ENCODE results near the gene TMTC1. TPM values are rescaled to one million over a fixed set of nuclear protein-coding genes. Genes with fewer than 3 reads are reported as not detected.

Gene TMTC1
- polyA plus RNA-seq, 1 of the 3 experiments (the other 2 are of a cell fraction): 0.13 TPM

DNA sequence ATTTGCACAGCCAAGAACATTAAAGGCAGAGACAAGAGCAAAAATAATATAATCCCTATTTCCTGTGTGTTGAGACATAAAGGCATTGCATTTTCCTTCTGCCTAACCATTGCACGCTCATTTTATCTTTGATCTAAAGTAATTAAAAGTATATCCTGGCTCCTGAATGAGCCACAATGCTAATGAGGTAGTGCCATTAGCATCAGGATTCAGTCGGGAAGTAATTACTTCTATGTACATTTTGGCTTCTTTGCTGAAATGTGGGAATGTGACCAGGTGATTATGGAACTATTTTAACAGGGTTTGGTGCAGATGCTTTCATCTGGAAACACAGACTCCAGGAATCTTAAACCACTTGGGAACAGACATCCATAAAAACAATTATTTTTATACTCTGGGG is 77.4 kb downstream of the TMTC1 start:
- CTCF ChIA-PET: no interaction called here
- Histone ChIP-seq H3F3A (replicated peaks; ENCODE audit: insufficient read depth) (no peaks in the 10 kb centered on the region), H3K4me1 (ENCODE audit: control insufficient read depth in 1 of 2, insufficient read depth in 2 of 2, low read depth in 1 of 2, low read length in 1 of 2) (peaks cover 0 to 18% of the 10 kb centered on the region in 2 experiments; a peak in 2 of 4 replicates), H3K9me2 (no peaks in the 10 kb centered on the region), H3K9ac (no peak overlapping the region), H3K4me3 (ENCODE audit: low read depth in 2 of 2, low read length in 1 of 2) (no peak overlapping the region), H3K4me2 (no peak overlapping the region), H3K36me3 (replicated peaks in 1 of 2; ENCODE audit: control insufficient read depth in 1 of 2, insufficient read depth in 2 of 2, low read length in 1 of 2) (no peaks in the 10 kb centered on the region), H3K27ac (ENCODE audit: low read depth in 2 of 2, low read length in 1 of 2) (no peak overlapping the region), H3K27me3 (ENCODE audit: insufficient read depth) (no peaks in the 10 kb centered on the region), H4K20me1 (ENCODE audit: insufficient read depth) (no peaks in the 10 kb centered on the region), H3K79me2 (ENCODE audit: insufficient read depth) (no peaks in the 10 kb centered on the region), H3K9me3 (no peaks in the 10 kb centered on the region), H2AFZ (ENCODE audit: low read depth) (no peak overlapping the region)
- TF ChIP-seq ELF1 (IDR thresholded peaks at IDR 0.05) (no peak), MXI1 (IDR thresholded peaks at IDR 0.05; ENCODE audit: low read depth, low read length) (no peak), NFIC (IDR thresholded peaks at IDR 0.05; ENCODE audit: borderline replicate concordance) (no peak), MEF2A (IDR thresholded peaks at IDR 0.05; ENCODE audit: borderline replicate concordance, low read depth) (no peak), SMC3 (IDR thresholded peaks at IDR 0.05; ENCODE audit: low read depth, low read length) (no peak), RAD21 (IDR thresholded peaks at IDR 0.05; ENCODE audit: low read length) (no peak), SIN3A (IDR thresholded peaks at IDR 0.05; ENCODE audit: borderline replicate concordance, low read depth, low read length) (no peak), GATA2 (CRISPR knock-in tag; IDR thresholded peaks at IDR 0.05) (no peak)
- no peak for DNase-seq
- POLR2A ChIA-PET: no interaction called here
- 17% methylated on average over 2 of the region's 2 CpGs for WGBS (ENCODE audit: low lambda C conversion rate)

GRCh38 chr12:29703528-29703927 is 80.2 kb downstream of the TMTC1 start:
- CTCF ChIA-PET: no interaction called here

More at GRCh38 chr12:29703528-29703927, 80.2 kb downstream of the TMTC1 start:
- Histone ChIP-seq H3K4me3 (ENCODE audit: low read depth in 2 of 2, low read length in 1 of 2) (no peak overlapping the region), H2AFZ (ENCODE audit: low read depth) (no peak overlapping the region), H3K4me2 (no peak overlapping the region), H3K27ac (ENCODE audit: low read depth in 2 of 2, low read length in 1 of 2) (no peak overlapping the region), H3K9ac (no peak overlapping the region), H3F3A (replicated peaks; ENCODE audit: insufficient read depth) (no peaks in the 10 kb centered on the region), H3K9me3 (no peaks in the 10 kb centered on the region), H3K27me3 (ENCODE audit: insufficient read depth) (no peaks in the 10 kb centered on the region), H3K9me2 (no peaks in the 10 kb centered on the region), H3K79me2 (ENCODE audit: insufficient read depth) (no peaks in the 10 kb centered on the region), H3K4me1 (ENCODE audit: control insufficient read depth in 1 of 2, insufficient read depth in 2 of 2, low read depth in 1 of 2, low read length in 1 of 2) (peaks cover 0 to 10% of the 10 kb centered on the region in 2 experiments; a peak in 2 of 4 replicates), H4K20me1 (ENCODE audit: insufficient read depth) (no peaks in the 10 kb centered on the region), H3K36me3 (replicated peaks in 1 of 2; ENCODE audit: control insufficient read depth in 1 of 2, insufficient read depth in 2 of 2, low read length in 1 of 2) (no peaks in the 10 kb centered on the region)
- 76% methylated on average over 2 of the region's 2 CpGs for WGBS (ENCODE audit: low lambda C conversion rate)
- no peak for DNase-seq
- POLR2A ChIA-PET: no interaction called here
- no peak for TF ChIP-seq RCOR1 (IDR thresholded peaks at IDR 0.05; ENCODE audit: low read length)
- TF ChIP-seq, protein P1, sequence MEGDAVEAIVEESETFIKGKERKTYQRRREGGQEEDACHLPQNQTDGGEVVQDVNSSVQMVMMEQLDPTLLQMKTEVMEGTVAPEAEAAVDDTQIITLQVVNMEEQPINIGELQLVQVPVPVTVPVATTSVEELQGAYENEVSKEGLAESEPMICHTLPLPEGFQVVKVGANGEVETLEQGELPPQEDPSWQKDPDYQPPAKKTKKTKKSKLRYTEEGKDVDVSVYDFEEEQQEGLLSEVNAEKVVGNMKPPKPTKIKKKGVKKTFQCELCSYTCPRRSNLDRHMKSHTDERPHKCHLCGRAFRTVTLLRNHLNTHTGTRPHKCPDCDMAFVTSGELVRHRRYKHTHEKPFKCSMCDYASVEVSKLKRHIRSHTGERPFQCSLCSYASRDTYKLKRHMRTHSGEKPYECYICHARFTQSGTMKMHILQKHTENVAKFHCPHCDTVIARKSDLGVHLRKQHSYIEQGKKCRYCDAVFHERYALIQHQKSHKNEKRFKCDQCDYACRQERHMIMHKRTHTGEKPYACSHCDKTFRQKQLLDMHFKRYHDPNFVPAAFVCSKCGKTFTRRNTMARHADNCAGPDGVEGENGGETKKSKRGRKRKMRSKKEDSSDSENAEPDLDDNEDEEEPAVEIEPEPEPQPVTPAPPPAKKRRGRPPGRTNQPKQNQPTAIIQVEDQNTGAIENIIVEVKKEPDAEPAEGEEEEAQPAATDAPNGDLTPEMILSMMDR (IDR thresholded peaks at IDR 0.05): no peak
- no peak for TF ChIP-seq MXI1 (IDR thresholded peaks at IDR 0.05; ENCODE audit: low read depth, low read length)
- no peak for TF ChIP-seq PBX3 (IDR thresholded peaks at IDR 0.05)
- TF ChIP-seq FOXJ3 (CRISPR knock-in tag; IDR thresholded peaks at IDR 0.05): no peak
- no peak for TF ChIP-seq RAD21 (IDR thresholded peaks at IDR 0.05; ENCODE audit: low read length)
- no peak for TF ChIP-seq EP300 (IDR thresholded peaks at IDR 0.05; ENCODE audit: borderline replicate concordance in 1 of 2, low read depth in 1 of 2, low read length in 1 of 2)
- TF ChIP-seq, protein P2, sequence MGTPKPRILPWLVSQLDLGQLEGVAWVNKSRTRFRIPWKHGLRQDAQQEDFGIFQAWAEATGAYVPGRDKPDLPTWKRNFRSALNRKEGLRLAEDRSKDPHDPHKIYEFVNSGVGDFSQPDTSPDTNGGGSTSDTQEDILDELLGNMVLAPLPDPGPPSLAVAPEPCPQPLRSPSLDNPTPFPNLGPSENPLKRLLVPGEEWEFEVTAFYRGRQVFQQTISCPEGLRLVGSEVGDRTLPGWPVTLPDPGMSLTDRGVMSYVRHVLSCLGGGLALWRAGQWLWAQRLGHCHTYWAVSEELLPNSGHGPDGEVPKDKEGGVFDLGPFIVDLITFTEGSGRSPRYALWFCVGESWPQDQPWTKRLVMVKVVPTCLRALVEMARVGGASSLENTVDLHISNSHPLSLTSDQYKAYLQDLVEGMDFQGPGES (IDR thresholded peaks at IDR 0.05; ENCODE audit: low read depth, low read length): no peak
- TF ChIP-seq, protein P3, sequence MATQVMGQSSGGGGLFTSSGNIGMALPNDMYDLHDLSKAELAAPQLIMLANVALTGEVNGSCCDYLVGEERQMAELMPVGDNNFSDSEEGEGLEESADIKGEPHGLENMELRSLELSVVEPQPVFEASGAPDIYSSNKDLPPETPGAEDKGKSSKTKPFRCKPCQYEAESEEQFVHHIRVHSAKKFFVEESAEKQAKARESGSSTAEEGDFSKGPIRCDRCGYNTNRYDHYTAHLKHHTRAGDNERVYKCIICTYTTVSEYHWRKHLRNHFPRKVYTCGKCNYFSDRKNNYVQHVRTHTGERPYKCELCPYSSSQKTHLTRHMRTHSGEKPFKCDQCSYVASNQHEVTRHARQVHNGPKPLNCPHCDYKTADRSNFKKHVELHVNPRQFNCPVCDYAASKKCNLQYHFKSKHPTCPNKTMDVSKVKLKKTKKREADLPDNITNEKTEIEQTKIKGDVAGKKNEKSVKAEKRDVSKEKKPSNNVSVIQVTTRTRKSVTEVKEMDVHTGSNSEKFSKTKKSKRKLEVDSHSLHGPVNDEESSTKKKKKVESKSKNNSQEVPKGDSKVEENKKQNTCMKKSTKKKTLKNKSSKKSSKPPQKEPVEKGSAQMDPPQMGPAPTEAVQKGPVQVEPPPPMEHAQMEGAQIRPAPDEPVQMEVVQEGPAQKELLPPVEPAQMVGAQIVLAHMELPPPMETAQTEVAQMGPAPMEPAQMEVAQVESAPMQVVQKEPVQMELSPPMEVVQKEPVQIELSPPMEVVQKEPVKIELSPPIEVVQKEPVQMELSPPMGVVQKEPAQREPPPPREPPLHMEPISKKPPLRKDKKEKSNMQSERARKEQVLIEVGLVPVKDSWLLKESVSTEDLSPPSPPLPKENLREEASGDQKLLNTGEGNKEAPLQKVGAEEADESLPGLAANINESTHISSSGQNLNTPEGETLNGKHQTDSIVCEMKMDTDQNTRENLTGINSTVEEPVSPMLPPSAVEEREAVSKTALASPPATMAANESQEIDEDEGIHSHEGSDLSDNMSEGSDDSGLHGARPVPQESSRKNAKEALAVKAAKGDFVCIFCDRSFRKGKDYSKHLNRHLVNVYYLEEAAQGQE (IDR thresholded peaks at IDR 0.05; ENCODE audit: low read depth, low read length): no peak
- TF ChIP-seq MEF2A (IDR thresholded peaks at IDR 0.05; ENCODE audit: borderline replicate concordance, low read depth): no peak
- no peak for TF ChIP-seq FOSL2 (IDR thresholded peaks at IDR 0.05; ENCODE audit: borderline replicate concordance, low read depth)
- TF ChIP-seq RFX5 (IDR thresholded peaks at IDR 0.05; ENCODE audit: low read length): no peak
- TF ChIP-seq NRF1 (IDR thresholded peaks at IDR 0.05; ENCODE audit: low read depth, low read length): no peak
